ENCODE measurements around the gene STAT5A. TPM values are rescaled to one million over a fixed set of nuclear protein-coding genes. Genes with fewer than 3 reads are reported as not detected.
"Not testable (repeated sequence)": the region's sequence is repeated elsewhere in the genome, so short reads cannot be mapped to it uniquely, and the experiment has no call there.

Gene STAT5A
- total RNA-seq, 1 donor from 2014 or later: 36.1 TPM

DNA sequence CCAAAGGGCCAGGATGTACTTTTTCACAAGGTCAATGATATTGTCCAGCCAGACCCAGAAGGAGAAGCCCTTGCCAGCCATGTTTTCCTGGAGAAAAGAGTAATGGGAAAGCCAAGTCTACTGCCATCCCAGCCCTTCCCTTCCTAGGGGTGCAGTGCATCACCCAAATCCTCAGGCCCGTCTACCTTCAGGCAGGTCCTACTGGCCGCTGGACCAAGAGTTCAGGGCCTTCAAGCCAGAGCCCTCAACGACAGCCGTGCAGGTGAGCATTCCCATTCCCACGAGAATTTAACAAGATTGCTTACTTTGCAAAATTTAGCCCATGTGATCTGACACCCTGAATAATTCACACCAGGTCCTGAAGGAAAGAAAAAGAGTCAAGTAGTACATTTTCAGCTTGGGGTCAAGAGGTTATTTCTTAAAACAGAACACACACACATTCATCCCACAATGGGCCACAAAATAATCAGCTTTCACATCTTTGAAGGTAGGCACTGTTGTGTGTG is 35.0 kb downstream of the STAT5A start:
- no peak for DNase-seq (ENCODE audit: low read depth, low spot score)

DNA sequence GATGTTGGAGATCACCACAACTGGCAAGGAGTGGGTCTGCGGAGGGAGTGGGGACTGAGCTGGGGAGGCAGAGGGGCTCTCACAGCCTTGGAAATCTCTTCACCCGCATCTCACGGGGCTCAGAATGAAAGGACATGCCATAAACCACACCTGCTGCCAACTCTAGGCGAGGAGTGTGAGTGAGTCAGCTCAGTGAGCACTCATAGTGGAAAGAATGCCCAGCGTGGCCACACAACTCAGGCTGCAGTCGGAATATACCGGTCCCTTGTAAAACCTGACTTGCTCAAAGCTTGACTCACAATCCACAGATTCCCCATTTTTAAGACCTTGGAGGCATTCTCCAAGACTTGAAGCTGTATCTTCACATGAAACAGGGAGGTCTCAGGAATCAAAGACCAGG is 36.7 kb downstream of the STAT5A start:
- DNase-seq (ENCODE audit: low read depth, low spot score): no peak

DNA sequence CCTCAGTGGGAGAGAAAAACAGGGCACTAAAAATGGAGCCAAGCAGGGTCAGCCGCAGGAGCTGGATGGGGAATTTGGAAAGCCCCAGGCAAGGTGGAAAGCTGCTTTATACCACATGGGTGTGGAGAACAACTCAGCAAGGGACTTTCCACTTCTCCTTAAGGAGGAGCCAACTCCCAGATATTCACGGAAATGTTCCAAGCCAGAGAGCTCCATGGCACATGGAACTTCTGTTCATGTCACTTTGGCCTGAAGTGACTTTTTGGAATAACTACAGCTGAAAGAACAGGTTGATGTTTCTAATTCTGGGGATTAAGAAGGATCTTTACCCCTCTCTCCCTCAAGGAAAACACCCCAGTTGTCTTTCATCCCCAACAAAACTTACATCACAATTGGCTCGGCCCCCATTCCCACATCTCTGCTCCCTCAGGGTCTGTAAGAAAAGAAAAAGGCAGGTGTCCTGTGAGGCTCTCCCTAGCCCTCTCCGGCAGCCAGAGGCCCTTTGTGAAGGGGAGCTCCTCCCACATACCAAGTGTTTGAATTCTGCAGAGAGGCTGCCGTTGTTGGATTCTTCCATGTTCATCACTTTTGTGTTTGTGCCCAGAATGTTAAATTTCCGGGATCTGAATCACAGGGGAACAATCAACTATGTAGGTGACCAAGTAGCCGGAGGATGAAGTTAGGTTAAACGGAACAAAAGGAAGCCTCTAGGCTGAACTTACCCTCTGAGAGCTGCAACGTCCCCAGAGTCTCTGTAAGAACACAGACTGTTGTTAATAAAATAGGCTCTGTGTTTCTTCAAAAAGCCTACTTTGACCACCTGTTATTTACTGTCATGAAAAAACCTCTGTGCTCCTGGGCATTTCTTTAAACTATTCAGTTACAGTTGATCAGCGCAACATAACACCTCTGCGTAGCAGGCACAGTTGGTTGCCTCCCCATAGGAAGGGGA is 41.0 kb downstream of the STAT5A start:
- DNase-seq (ENCODE audit: low read depth, low spot score): peak; percentile 43

DNA sequence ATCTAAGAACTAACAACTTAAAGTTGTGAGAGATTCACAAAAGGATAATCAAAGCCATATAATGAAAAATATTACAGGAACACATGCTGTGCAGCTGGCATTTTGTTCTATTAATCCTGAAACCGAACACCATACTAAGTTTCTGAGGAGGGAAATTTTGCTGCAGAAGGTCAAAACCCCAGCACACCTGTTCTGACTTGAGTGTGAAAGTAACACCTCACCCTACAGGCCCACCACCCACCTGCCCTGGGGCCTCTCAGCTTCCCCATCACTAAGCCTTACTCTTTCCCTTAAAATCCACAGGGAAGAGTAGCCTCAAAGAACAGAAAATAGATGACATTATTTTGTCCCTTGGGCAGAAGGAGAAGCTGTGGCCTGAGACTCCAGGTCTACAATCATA is 44.8 kb downstream of the STAT5A start:
- DNase-seq (ENCODE audit: low read depth, low spot score): no peak

DNA sequence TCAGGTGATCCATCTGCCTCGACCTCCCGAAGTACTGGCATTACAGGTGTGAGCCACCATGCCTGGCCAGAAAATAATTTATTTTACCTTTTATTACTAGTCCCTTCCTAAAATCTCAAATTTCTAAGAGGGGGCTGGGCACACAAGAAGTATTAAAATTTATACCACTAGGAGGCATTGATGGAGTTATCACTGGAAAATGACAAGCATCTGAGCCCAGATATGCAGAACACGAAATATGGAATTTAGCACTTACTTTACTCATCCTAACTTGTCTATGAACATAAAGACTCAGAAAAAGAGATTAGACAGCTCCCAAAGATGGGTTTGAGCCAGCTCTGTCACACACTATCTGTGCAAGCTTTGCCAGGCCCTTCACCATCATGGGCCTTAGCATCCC is 46.4 kb downstream of the STAT5A start:
- no peak for DNase-seq (ENCODE audit: low read depth, low spot score)

DNA sequence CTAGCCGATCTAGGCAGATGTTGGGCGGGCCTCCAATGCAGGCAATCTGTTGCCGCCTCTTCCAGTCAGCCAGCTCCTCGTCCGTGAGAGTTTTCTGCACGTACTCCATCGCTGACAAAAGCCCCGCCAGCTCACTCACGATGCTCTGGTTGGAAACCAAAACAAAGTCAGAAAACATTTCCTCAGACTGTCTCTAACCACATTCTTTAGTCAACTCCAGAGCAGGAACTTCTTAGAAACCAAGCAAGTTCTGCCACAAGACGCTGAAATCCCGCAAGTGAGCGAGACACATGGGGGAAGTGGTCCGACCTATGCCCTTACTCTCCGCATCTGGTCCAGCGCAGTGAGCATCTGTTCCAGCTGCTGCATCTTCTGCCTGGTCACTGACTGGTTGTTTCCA is 49.1 kb downstream of the STAT5A start:
- no peak for DNase-seq (ENCODE audit: low read depth, low spot score)

DNA sequence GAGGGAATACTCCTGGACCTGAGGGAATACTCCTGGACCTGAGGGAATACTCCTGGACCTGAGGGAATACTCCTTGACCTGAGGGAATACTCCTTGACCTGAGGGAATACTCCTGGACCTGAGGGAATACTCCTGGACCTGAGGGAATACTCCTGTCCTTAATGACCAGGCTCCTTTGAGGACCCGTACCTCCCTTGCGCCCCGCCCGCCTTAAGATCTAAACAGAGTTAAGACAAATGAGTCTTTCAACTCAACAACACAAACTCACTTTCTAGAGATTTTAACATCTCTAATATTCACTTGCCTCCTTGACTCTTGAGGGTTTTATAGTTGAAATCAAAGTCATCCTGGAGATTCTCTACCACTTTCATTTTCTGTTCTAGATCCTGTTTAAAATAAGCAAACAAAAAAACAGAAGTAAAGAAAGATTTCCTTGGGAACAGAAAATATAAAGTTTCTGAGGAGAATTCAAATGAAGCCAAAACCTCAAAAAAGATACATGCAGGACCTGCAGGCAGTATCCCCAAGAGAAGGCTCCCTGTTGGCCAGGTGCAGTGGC is 50.2 kb downstream of the STAT5A start:
- DNase-seq (ENCODE audit: low read depth, low spot score): no peak

DNA sequence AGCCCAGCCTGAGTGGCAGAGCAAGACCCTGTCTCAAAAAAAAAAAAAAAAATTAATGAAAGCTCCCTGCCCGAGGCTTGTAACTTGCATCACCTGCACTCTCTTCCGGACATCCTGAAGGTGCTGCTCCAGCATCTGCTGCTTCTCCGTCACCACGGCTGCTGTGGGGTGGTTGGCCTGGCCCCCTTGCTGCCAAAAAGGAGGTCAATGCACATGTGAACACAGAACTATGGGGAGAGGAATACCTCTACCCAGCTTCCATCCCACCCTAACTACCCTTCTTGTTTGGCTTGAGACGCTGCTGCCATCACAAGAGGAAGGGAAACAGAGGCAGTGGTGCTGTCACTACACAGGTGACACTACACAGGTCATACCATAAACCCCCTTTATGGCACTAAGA is 50.9 kb downstream of the STAT5A start:
- DNase-seq (ENCODE audit: low read depth, low spot score): no peak

DNA sequence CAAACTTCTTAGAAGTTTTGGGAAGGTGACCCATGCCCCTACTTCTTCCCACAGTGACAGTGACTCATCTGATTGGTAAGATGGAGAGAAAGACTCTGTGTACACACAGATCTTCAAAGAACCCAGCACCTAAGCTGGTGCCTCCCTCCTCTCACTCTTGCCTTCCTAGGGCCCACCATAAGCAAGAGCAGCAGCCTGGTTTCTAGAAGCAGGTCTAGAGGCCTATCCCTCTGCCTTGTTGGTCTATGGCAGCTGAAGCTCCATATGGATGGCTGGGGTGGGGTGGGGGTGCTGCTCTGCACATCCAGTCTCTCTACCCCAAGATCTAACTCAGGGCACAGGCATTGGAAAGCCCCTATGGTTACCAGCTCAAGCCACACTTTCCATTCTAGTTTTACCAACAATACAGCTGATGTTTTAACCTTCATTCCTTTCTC is 52.4 kb downstream of the STAT5A start:
- no peak for DNase-seq (ENCODE audit: low read depth, low spot score)

DNA sequence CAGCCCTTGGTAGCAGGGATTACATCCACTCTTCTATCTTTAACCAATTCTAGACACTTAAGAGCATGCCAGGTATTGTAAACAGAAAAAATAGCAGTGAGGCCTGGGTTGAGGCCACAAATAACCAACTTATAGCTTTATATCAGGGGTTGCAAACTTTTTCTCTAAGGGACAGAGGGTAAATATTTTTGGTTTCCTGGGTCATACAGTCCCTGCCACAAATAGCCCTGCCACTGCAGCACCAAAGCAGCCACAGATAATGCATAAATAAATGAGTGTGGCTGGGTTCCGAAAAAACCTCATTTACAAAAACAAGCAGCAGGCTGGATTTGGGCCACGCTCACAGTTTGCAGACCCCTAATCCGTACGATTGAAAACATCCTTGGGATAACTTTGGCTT is 53.3 kb downstream of the STAT5A start:
- DNase-seq (ENCODE audit: low read depth, low spot score): no peak

DNA sequence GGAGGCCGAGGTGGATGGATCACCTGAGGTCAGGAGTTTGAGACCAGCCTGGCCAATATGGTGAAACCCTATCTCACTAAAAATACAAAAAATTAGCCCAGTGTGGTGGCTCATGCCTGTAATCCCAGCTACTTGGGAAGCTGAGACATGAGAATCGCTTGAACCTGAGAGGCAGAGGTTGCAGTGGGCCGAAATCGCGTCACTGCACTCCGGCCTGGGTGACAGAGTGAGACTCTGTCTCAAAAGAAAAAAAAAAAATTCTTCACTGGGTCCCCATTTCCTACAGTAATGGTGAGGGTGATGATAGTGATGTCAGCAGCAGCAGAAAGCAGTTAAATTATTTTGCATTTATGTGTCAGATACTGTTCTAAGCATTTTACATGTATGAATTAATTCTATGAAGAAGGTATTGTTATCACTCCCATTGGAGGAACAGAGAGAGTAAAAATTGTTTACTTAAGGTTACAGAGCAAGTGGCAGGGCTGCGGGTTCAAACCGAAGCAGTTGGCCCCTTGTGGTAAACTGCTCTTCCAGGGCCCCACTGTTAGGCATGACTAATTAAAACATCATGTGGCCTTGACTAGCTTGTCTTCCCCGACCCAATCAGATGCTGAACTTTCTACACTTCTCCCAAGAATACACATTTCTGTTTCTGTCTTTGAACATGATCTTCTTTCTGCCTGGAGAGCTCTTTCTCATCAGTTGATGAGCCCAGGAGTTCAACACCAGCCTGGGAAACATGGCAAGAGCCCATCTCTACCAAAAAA is 54.1 kb downstream of the STAT5A start:
- no peak for DNase-seq (ENCODE audit: low read depth, low spot score)

DNA sequence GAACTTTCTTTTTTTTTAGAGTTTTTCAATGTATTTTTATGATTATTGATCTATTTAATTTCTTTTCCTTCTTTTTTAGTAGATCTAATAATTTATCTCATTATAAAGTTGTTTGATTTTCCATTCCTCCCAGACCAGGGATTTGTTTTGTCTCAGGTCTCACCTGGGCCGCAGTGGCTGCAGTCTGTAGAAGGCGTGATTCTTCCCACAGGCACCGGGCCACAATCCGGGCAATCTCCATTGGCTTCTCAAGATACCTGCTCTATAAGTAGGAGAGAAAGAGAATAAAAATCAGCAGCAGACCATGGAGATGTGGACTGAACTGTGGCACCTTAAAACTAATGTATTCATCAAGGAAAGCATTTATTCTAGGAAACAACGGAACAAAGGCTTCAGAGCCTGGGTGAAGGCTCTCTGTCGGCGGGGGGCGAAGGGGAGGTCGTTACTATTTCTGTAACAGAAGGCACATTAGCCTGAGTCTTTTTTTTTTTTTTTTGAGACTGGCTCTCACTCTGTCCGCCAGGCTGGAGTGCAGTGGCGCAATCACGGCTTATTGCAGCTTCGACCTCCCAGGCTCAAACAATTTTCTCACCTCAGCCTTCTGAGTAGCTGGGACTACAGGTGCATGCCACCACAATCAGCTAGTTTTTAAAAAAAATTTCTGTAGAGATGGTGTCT is 57.2 kb downstream of the STAT5A start:
- DNase-seq (ENCODE audit: low read depth, low spot score): no peak

DNA sequence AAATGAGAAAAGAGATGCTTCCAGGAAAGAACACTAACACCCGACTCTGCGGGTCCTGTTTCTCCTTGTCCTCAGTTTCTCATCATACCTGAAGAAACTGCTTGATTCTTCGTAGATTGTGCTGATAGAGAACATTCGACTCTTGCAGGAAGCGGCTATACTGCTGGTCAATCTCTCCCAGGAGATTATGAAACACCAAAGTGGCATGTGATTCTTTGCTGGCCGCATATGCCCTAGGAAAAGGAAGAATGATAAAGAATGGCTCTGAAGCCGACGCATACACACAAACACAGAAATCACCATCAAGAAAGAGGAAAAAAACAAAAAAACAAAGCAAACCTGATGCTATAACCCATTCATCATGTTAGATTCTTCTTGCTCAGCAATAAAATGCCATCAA is 58.2 kb downstream of the STAT5A start:
- no peak for DNase-seq (ENCODE audit: low read depth, low spot score)

DNA sequence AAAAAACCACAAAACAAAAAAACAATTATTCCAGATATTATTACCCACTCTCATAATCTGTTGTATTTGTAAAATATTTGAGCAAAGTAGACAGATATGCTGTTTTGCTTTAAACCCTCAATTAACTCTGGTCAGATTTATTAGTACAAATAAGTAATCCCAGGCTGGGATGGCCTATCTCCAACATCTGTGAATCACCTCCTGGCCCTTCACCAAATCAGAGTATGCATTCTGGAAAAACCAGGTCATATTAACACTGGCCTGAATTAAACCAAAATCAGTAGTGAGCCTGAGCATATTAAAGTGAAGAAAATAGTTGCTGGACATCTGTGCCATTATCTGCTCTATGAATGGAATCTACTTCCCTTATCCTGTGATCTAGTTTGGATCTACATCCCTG is 58.9 kb downstream of the STAT5A start:
- peak; percentile 40 for DNase-seq (ENCODE audit: low read depth, low spot score)

DNA sequence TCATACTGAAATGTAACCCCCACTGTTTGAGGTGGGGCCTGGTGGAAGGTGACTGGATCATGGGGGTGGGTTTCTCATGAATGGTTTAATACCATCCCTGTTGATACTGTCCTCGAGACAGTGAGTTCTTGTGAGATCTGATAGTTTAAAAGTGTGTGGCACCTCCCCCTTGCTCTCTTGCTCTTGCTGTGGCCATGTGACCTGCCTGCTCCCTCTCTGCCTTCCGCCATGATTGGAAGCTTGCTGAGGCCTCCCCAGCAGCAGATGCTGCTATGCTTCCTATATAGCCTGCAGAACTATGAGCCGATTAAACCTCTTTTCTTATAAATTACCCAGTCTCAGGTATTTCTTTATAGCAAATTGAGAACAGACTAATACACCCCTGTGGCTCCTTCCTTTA is 59.3 kb downstream of the STAT5A start:
- DNase-seq (ENCODE audit: low read depth, low spot score): no peak

DNA sequence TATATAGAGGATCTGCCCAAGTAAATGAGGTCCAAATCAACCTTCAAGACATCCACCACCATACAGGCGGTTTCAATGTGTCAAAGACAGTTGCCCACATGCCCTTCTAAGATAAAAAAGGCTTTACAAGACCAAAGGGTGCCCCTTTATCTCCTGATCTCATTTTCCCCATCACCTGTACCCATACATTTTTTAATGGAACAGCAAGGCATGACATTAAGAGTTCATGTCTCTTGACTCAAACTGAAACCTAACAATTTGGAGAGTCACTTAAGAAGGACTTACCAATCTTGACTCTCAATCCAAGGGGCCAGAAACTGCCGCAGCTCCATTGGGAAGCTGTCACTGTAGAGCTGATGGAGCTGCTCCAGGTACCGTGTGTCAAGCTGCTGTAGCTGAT is 59.8 kb downstream of the STAT5A start:
- DNase-seq (ENCODE audit: low read depth, low spot score): no peak

DNA sequence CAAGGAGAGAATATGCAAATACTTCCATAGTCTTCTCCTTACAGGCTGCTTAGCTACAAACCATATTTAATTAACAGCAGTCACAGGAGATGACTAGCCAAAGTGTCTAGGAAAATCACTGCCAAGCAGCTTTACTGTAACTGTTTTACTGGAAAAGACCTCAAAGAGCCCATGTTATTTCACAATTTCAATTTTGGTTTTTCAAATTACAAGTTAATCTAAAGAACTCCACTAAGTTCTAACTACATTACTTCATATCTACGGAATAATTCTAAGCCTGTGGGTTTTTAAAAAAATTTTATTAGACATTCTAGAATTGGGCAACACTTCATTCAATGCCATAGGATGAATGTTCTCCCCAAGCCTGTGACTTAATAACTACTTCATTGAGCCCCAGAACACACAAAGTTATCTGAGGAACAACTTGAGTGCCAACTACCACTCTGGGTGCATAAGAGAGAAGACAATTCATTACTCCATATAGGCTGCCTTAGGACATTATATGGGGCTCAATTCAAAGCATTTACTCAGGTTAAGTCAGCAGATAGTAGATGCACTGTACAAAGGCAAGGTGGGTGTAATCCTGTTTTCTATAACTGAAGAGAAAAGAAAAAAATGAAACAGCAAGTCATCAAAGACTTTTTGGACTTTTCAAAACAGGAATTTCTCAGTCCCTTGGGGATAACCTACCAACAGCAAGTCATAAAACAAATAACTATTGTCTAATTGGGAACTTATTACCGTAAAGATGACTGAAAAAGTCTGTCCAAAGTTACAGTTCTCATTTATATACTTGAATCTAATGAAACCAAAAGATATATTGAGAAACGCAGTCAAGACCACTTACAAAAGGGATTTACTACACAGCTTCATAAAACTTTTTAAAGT is 66.9 kb downstream of the STAT5A start:
- no peak for DNase-seq (ENCODE audit: low read depth, low spot score)

DNA sequence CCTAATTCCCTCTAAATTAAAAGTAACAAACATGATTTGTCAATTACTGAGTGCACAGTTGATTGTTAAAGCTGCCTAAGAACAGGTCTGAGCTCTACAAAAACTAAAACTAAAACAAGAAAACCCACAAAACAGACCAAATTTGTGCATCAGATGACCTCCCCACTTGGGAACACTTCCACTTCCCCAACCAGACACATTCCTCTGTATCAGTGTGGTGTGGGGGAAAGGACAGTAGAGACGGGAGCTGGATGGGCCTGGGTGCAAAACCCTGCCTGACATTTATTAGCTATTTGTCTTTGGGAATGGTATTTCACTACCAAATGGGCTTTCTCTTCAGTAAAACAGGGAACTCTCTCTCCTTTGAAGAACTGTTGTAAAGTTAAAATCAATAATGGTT is 70.1 kb downstream of the STAT5A start:
- no peak for DNase-seq (ENCODE audit: low read depth, low spot score)

DNA sequence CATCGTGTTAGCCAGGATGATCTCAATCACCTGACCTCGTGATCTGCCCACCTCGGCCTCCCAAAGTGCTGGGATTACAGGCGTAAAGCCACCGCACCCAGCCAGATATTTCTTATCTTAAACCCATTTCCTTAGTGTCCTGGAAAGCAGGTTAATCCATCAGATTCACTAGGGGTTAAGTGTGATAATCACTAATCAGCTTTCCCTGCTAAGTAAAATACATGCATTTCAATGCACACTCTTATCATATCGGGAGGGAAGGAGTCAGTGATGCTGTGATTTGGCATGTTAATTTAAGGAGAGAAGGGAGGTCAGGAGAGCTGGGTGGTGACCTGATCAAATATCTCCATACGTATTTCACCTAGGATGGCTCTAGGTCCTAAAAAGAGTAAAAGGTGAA is 70.8 kb downstream of the STAT5A start:
- DNase-seq (ENCODE audit: low read depth, low spot score): no peak

DNA sequence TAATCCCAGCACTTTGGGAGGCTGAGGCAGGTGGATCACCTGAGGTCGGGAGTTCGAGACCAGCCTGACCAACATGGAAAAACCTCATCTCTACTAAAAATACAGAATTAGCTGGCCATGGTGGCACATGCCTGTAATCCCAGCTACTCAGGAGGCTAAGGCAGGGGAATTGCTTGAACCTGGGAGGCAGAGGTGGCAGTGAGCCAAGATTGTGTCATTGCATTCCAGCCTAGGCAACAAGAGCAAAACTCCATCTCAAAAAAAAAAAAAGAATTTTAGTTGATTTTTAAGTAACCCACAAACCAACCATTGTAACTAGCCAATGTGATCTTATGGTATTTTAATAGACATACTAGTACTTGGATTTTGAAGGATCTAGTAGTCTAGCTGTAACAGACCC is 72.1 kb downstream of the STAT5A start:
- DNase-seq (ENCODE audit: low read depth, low spot score): not testable (repeated sequence)

All from pulmonary artery endothelial cell (primary cell).